K562 treated with DMSO at 1 percent for 4 hours (cell line): Measurements from ENCODE around the gene OR8J3. TPM values are rescaled to one million over a fixed set of nuclear protein-coding genes. Genes with fewer than 3 reads are reported as not detected.

Source experiments
- total RNA-seq: library from RNA; unstranded; fragments of 300-600 nt; gene quantifications from 2 replicates; pipeline ENCODE4 v1.2.3, GENCODE V29; 2022; ENCODE audit not compliant: insufficient read depth

Gene OR8J3, protein sequence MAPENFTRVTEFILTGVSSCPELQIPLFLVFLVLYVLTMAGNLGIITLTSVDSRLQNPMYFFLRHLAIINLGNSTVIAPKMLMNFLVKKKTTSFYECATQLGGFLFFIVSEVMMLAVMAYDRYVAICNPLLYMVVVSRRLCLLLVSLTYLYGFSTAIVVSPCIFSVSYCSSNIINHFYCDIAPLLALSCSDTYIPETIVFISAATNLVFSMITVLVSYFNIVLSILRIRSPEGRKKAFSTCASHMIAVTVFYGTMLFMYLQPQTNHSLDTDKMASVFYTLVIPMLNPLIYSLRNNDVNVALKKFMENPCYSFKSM
- not detected in 2 replicates for total RNA-seq

DNA sequence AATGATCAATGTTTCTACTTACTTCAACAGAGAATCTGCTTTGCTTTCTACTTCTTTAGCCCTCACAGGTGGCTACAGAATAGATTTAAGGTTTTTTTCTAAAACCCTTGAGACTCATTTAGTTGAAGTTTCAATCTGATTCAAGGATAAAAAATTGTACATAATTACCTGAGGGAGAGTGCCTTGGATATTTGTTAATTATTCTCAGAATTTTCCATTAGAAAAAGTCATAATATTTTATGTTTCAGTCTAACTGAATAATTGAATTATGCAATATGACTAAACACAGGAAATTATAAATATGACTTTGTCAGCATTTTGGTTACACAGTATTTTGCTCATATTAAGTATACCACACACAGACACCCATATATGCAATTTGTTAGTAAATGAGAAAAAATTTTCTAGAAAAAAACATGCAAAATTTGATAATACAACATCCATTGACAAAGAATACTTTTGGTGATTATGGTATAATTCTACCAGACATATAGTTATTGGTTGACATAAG, at the start of gene OR8J3:
OR8J3 (minus strand) TSS at position 51 of the 511 bp plus-strand sequence. CDS start 2,483 bp downstream, outside the sequence.

DNA sequence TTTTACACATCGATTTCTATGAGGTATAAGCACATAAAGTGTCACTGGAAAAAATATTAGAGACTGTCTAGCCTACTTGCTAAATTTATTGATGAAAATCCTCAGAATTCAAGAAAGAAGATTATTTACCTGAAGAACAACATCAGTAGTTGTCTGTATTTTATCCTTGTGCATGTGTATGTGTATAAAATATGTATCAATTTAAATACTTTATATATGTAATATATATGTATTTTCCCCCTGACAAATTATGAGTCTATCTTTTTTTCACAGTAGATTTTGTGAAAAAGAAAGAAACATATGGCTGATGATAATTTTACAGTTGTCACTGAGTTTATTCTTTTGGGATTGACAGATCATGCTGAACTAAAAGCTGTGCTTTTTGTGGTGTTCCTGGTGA, 36.3 kb upstream of the OR8J3 start, which contains the start of gene OR5J2:
OR5J2 (plus strand) TSS at position 301 of the 400 bp plus-strand sequence; CDS start at position 301, 0 bp downstream.

DNA sequence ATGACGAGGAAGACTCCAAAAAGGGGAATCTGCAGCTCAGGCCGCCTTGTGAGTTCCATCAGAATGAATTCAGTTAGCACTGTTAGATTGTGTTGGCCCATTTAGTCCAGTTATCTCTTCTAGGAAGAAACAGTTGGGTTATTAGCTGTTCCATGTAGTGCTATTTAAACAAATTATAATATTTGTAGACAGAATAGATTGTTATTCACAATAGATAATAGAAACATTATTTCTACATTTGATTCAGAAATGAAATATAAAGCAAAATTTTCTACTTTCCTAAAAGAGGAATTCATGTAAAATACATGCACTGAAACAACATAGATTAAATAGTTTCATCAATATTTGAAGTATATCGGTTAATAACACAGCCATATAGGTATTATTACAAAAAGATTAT, 20.2 kb upstream of the OR8J3 start, which contains the start of gene OR8K5:
OR8K5 (minus strand) TSS at position 101 of the 400 bp plus-strand sequence; CDS start at position 101, 0 bp downstream.

DNA sequence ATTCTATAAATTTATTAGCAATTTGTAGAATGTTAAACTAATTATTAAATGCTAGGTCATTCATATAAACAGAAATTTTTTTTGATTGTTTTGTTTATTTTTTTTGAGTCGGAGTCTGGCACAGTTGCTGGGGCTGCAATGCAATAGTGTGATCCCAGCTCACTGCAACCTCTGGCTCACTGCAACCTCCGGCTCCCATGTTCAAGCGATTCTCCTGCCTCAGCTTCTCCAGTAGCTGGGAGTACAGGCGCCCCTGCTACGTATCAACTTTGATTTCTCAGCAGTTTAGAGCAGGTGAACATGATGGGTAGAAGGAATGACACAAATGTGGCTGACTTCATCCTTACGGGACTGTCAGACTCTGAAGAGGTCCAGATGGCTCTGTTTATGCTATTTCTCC, 17.9 kb downstream of the OR8J3 start, which contains the start of gene OR8H3:
OR8H3 (plus strand) TSS at position 301 of the 400 bp plus-strand sequence; CDS start at position 301, 0 bp downstream.

DNA sequence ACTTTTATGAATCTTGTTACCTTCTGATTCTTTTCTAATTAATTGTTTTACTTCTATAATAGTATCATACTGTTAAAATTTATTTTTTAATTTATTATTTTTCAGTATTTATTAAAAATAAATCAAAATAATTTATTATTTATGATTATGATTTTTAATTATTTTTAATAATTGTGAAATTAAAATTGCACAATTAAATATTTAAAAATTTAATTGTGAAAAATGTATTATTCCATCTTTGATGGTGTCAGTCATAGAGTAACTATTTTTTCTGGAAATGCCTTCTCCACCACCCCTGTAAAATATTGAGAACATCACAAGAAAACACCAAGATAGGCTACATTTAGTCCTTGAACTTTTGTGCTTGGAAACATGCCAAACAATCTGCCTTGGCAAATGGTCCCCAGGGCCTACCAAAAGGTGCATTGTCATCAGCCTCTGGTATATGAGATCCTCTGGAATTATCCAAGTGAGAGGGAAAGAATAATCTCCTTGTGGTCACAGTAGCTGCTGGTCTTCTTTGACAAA, 36.7 kb downstream of the OR8J3 start, which contains the start of gene OR8H2:
OR8H2 (plus strand) TSS at position 478 of the 528 bp plus-strand sequence. CDS start 1,356 bp downstream, outside the sequence.

DNA sequence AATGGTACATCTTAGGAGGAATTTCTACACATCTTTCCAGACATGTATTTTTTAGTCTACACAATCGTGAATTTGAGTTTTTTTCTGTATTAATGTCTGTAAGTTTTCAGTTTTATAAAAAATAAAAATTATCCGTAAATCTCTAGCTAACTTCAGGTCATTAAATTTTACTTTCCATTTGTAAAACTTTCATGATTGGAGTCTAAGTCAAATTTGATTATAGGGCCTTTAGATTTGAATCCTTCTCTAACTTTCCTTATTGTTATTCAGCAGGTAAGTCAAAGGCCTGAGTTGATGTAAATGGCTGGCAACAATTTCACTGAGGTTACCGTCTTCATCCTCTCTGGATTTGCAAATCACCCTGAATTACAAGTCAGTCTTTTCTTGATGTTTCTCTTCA, 47.0 kb downstream of the OR8J3 start, which contains the start of gene OR8I2:
OR8I2 (plus strand) TSS at position 301 of the 400 bp plus-strand sequence; CDS start at position 301, 0 bp downstream.

Other genes starting within 250 kb of the OR8J3 start
- not detected in 2 replicates for gene OR5W2, start 225.6 kb downstream of the OR8J3 start, total RNA-seq
- not detected in 2 replicates for gene OR5I1, start 203.8 kb downstream of the OR8J3 start, total RNA-seq
- gene OR10AG1, start 170.3 kb downstream of the OR8J3 start, total RNA-seq, result not detected in 2 replicates
- gene OR5F1, start 145.6 kb downstream of the OR8J3 start, total RNA-seq, result not detected in 2 replicates
- not detected in 2 replicates for gene OR5AS1, start 112.5 kb downstream of the OR8J3 start, total RNA-seq
- gene OR8I2, start 46.9 kb downstream of the OR8J3 start, total RNA-seq, result not detected in 2 replicates
- not detected in 2 replicates for gene OR8H2, start 36.5 kb downstream of the OR8J3 start, total RNA-seq
- not detected in 2 replicates for gene OR8H3, start 17.8 kb downstream of the OR8J3 start, total RNA-seq
- not detected in 2 replicates for gene OR8K5, start 20.1 kb upstream of the OR8J3 start, total RNA-seq
- not detected in 2 replicates for gene OR5J2, start 36.4 kb upstream of the OR8J3 start, total RNA-seq
- not detected in 2 replicates for gene OR5T2, start 94.1 kb upstream of the OR8J3 start, total RNA-seq
- not detected in 2 replicates for gene OR5T3, start 112.1 kb upstream of the OR8J3 start, total RNA-seq
- not detected in 2 replicates for gene OR5T1, start 134.0 kb upstream of the OR8J3 start, total RNA-seq
- gene OR8H1, start 152.1 kb upstream of the OR8J3 start, total RNA-seq, result not detected in 2 replicates
- gene OR8K3, start 174.9 kb upstream of the OR8J3 start, total RNA-seq, result not detected in 2 replicates
- gene OR8K1, start 205.8 kb upstream of the OR8J3 start, total RNA-seq, result not detected in 2 replicates
- not detected in 2 replicates for gene OR8J1, start 214.1 kb upstream of the OR8J3 start, total RNA-seq
- not detected in 2 replicates for gene OR8U1, start 235.4 kb upstream of the OR8J3 start, total RNA-seq